Aorta (tissue), 5 donors: ENCODE data around the gene RASSF6. TPM values are rescaled to one million over a fixed set of nuclear protein-coding genes. Genes with fewer than 3 reads are reported as not detected.

Experiments used
- ATAC-seq: fragments of 200-7000 bp; cut with Tn5 transposase; one replicate; pipeline ENCODE4 v1.9.1; 2022; ENCODE audit warnings: moderate library complexity; ENCODE audit not compliant: low FRiP score
- DNase-seq, 2 donors: peaks; one replicate each; pipeline ENCODE4 v3.0.0-alpha.2; 2020
- H3K27ac ChIP-seq, 2 donors: one replicate each; pipeline ENCODE4 v1.5.1; 2013; ENCODE audit warnings: low read length in 2 of 2, mild to moderate bottlenecking in 2 of 2, moderate library complexity in 2 of 2, control low read depth in 1 of 2, inconsistent platforms in 1 of 2, low read depth in 1 of 2
- H3K27me3 ChIP-seq, 2 donors: one replicate each; pipeline ENCODE4 v1.6.1; 2013; ENCODE audit warnings: control low read depth in 1 of 2, low read length in 1 of 2, mild to moderate bottlenecking in 1 of 2, moderate library complexity in 1 of 2; ENCODE audit not compliant: insufficient read depth in 2 of 2, control insufficient read depth in 1 of 2
- H3K36me3 ChIP-seq, 2 donors: one replicate each; pipeline ENCODE4 v1.6.1; 2013; ENCODE audit warnings: control low read depth in 1 of 2, low read length in 1 of 2, mild to moderate bottlenecking in 1 of 2; ENCODE audit not compliant: insufficient read depth in 2 of 2, control insufficient read depth in 1 of 2
- H3K4me1 ChIP-seq, 2 donors: one replicate each; pipeline ENCODE4 v1.6.1; 2013; ENCODE audit warnings: low read length in 2 of 2, control low read depth in 1 of 2, mild to moderate bottlenecking in 1 of 2, moderate library complexity in 1 of 2; ENCODE audit not compliant: insufficient read depth in 2 of 2, control insufficient read depth in 1 of 2
- H3K4me3 ChIP-seq, 2 donors: one replicate each; pipeline ENCODE4 v1.5.1; 2013; ENCODE audit warnings: low read length in 2 of 2, control low read depth in 1 of 2, mild to moderate bottlenecking in 1 of 2
- H3K9me3 ChIP-seq: one replicate; pipeline ENCODE4 v1.6.1; 2013; ENCODE audit warnings: mild to moderate bottlenecking, low read length; ENCODE audit not compliant: control insufficient read depth
- WGBS, 2 donors: extraction: QIAGEN DNeasy Blood & Tissue Kit; methylation state at CpG; one replicate each; pipeline ENCODE4 v1.1.7; 2013; 5-methylcytosine and 5-hydroxymethylcytosine counted together
- intact Hi-C, 2 donors: fragments of 100-400 bp; cut with DNase I; formaldehyde crosslinking; loops; one replicate each; pipeline versions ENCODE4 v1.14.2 to v1.15.0; 2022
- polyA plus RNA-seq, 2 donors: library from polyadenylated mRNA; stranded (reverse); fragments of 200-250 nt; gene quantifications; one replicate each; pipeline ENCODE4 v1.2.3, GENCODE V29; 2013
- total RNA-seq, 2 donors: library from RNA; stranded (reverse); fragmentation: NEBNext Ultra II Directional; extraction: Animal tissue kit (Norgen Biotek cat#: 25700); gene quantifications; one replicate each; pipeline ENCODE4 v1.2.1, GENCODE V29; 2021
- donor health status: healthy with polysubstance abuse.
- donor health status: Bipolar disorder and iron deficiency.
- donor health status: DM: no; HTN: no; CAD: no.
- donor health status: DM: no; HTN: no; CAD: no.
- donor health status: DM: yes; HTN: yes; CAD: no.

The RASSF6 gene
- total and polyA plus RNA-seq, 4 donors, result 3.0 TPM; not detected in 3

DNA sequence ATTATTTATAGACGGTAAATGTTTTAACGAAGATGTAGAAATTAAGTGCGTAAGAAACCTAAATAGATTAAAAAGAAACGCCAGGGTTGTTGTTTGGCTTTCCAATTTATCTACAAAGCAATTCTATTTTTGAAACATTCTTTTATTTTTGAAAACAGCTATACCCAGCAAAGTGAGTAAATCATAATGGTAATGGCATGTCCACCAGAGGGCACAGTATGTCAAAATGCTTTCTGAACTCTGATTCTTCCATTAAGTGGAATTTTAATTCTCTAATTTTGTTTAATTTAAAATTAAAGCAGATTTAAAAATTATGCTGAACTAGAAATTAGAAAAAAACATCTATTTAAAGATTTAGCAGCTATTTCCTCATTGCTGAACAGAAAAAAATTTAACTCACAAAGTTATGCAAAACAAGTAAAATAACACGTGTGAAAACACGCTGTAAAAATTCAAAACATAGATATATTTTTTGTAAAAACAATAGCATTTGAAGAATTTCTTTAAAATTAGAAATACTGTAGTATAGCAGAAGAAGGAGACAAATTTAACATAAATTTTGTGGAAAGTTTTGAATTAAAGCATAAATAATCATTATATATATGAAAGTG, 26.5 kb downstream of the RASSF6 start:
- intact Hi-C loops, result loop anchor here in 1 of 2 donors (10.0 kb wide), 1 partner anchor 61 kb away; no protein-coding TSS in a partner anchor
- no peak overlapping the region for H3K4me3 ChIP-seq
- H3K27ac ChIP-seq, result no peak overlapping the region
- no peaks in the 10 kb centered on the region for H3K9me3 ChIP-seq
- ATAC-seq (no peak), DNase-seq (no peak)
- 57% methylated on average over 6 of the region's 6 CpGs for WGBS, 2 donors
- no peaks in the 10 kb centered on the region for H3K27me3 ChIP-seq
- no peaks in the 10 kb centered on the region for H3K36me3 ChIP-seq
- H3K4me1 ChIP-seq, result no peaks in the 10 kb centered on the region

DNA sequence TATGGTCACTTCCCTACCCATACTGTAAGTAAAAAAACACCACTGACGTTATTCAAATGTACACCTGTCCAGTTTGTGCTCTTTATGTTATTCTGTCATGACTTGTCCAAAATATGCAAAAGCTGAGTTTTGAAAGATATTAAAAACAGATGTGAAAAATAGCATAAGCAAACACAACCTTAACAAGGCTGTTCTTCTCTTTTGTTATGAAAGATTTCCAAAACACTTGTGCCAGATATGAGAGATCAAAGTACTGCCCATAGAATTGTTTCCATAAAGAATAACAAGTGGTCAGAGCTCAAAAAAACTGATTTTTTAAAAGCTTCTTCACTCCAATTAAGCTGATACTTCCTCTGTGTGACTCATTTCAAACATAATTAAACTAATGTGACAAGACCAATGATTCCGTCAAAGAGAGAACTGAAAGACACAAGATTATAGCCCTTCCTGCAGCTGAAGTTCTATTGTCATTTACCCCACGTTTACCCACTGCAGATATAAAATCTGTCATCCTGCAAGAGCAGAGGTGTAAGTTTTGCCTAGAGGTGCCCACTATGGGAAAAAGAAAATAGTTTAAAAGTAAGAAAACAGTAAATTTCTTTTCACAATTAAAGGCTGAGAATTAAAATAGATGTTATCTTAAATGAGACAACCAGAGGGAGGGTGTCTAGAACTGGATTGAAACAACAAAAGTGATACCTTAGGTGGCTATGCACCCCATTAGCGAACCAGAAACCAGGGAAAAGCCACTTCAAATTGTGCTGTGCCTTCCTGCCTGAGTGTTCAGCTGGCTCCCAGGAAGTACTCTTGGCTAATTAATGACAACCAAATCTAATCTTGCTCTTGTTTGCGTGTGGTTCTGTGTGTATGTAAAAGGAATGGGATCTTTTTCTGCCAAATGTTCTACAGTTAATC, 30.1 kb downstream of the RASSF6 start:
- Histone ChIP-seq H3K27ac (no peak overlapping the region), H3K4me3 (no peak overlapping the region), H3K4me1 (no peaks in the 10 kb centered on the region), H3K27me3 (no peaks in the 10 kb centered on the region), H3K36me3 (no peaks in the 10 kb centered on the region), H3K9me3 (no peaks in the 10 kb centered on the region)
- 56 to 62% methylated on average over 5 of the region's 5 CpGs for WGBS, 2 donors
- intact Hi-C loops, result loop anchor here in 1 of 2 donors (10.0 kb wide), 1 partner anchor 65 kb away; no protein-coding TSS in a partner anchor
- DNase-seq (no peak), ATAC-seq (no peak)

DNA sequence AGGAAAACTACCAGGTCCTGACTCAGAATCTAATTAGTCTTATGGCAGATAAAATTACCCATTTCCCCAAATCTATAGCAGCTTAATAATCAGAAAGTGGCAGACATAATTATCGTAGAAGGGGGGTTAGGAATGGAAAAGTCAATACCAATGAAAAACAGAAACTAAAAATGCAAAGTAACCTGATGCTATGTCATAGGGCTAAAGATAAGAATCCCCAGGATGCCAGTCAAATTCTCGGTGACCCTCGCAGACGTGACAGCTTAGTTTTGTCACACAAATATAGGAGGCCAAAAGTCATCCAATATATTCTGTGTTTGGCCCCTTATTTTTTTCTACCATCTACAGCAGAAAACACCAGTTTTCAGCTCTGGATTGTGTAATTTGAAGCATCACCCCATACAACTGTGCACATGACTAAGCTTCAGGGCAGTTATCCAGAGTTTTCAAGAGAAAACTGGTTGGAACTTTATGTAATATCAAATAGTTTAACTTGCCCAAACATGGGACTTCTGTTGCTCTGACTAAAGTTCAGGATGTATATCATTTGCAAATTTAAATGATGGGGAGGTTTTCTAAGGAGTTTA, 30.9 kb downstream of the RASSF6 start:
- Histone ChIP-seq H3K36me3 (no peaks in the 10 kb centered on the region), H3K27me3 (no peaks in the 10 kb centered on the region), H3K27ac (no peak overlapping the region), H3K4me1 (no peaks in the 10 kb centered on the region), H3K9me3 (no peaks in the 10 kb centered on the region), H3K4me3 (no peak overlapping the region)
- ATAC-seq, result no peak
- WGBS, 2 donors, result 73 to 80% methylated on average over 4 of the region's 4 CpGs
- no peak for DNase-seq
- intact Hi-C loops, result no loop called here

DNA sequence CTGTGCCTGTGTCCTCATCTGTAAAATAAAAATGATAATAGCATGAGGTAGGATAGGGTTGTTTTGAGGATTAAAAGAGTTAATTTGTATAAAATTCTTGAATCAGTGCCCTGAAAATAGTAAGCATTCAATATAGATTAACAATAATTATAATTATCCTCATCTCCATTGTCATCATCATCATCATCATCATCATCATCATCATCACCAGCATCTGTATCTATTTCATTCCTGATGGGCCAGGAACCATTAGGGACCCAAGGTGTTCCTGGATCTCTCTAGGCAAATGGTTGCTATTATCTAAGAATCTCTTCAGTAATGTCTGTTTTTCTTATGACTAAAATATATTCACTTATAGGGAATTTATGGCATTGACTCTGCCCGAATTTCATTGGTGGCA, 31.6 kb downstream of the RASSF6 start:
- H3K27me3 ChIP-seq, result no peaks in the 10 kb centered on the region
- no peak overlapping the region for H3K4me3 ChIP-seq
- H3K9me3 ChIP-seq, result no peaks in the 10 kb centered on the region
- H3K36me3 ChIP-seq, result no peaks in the 10 kb centered on the region
- no peaks in the 10 kb centered on the region for H3K4me1 ChIP-seq
- intact Hi-C loops, result no loop called here
- 80 to 81% methylated on average over 1 of the region's 1 CpG for WGBS, 2 donors
- ATAC-seq, result no peak
- H3K27ac ChIP-seq, result no peak overlapping the region
- no peak for DNase-seq

DNA sequence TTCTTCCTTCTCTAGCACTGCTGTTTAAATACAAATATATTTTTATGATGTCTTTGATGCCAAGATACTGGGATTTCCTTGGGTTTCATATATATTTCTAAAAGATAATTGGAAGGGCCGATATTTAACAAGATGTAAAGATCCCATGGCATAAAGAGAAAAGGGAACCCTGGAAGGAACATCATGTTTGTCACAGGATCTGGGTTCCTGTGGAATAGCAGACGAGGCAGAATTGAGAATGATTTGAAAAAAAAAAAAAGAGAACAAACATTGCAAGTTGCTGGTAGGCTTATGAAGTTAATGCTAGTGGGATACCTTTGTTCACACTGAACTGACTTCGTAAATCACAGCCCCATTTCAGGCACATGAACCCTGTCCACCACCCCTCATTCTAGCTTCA, 33.6 kb downstream of the RASSF6 start:
- no peak for ATAC-seq
- H3K36me3 ChIP-seq, result no peaks in the 10 kb centered on the region
- H3K4me1 ChIP-seq, result no peaks in the 10 kb centered on the region
- H3K9me3 ChIP-seq, result no peaks in the 10 kb centered on the region
- H3K27ac ChIP-seq, result no peak overlapping the region
- no peak overlapping the region for H3K4me3 ChIP-seq
- DNase-seq, result no peak
- H3K27me3 ChIP-seq, result no peaks in the 10 kb centered on the region
- intact Hi-C loops, result no loop called here
- WGBS, 2 donors, result 78 to 92% methylated on average over 3 of the region's 3 CpGs

DNA sequence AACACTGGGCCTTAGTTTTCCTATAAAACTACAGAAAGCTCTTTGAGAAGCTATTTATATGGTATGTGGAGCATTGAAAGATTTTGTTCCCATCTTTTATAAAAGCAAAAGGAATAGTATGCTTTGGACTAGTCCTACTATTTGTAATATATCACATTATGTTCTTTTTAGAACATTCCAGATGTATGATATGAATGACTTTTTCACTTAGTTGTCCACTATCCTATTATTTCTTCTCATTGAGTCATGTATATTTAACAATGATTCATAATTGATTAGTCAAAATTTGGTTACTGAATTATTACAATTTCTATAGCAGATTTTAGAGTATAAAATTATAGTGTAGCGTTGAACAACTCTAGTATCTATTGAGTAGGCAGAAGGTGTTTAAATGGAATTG, 34.2 kb downstream of the RASSF6 start:
- no peak for ATAC-seq
- H3K36me3 ChIP-seq, result no peaks in the 10 kb centered on the region
- no peak overlapping the region for H3K4me3 ChIP-seq
- no peak overlapping the region for H3K27ac ChIP-seq
- DNase-seq, result no peak
- no peaks in the 10 kb centered on the region for H3K9me3 ChIP-seq
- H3K4me1 ChIP-seq, result no peaks in the 10 kb centered on the region
- H3K27me3 ChIP-seq, result no peaks in the 10 kb centered on the region
- intact Hi-C loops, result no loop called here
- WGBS, 2 donors, result 97 to 100% methylated on average over 1 of the region's 1 CpG

DNA sequence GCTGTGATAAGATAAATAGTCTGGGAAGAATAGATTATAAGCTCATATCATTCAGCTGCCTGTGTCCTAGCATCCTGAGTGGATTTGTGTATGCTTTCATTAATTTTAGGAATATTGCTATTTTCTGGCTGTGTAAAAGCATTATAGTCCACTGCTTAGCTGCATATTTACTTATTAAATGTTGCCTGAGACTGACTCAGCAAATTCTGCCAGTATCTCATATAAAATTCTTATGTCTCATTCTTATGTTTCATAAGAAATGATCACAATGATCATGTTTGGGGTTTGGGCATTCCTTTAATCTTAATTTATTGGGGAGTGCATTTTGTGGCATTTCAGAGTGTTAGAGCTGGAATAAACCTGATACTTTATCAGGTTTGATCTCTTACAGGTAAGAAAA, 34.9 kb downstream of the RASSF6 start:
- Histone ChIP-seq H3K4me3 (no peak overlapping the region), H3K27ac (no peak overlapping the region), H3K27me3 (no peaks in the 10 kb centered on the region), H3K9me3 (no peaks in the 10 kb centered on the region), H3K36me3 (no peaks in the 10 kb centered on the region), H3K4me1 (no peaks in the 10 kb centered on the region)
- DNase-seq (no peak), ATAC-seq (no peak)
- intact Hi-C loops, result no loop called here

DNA sequence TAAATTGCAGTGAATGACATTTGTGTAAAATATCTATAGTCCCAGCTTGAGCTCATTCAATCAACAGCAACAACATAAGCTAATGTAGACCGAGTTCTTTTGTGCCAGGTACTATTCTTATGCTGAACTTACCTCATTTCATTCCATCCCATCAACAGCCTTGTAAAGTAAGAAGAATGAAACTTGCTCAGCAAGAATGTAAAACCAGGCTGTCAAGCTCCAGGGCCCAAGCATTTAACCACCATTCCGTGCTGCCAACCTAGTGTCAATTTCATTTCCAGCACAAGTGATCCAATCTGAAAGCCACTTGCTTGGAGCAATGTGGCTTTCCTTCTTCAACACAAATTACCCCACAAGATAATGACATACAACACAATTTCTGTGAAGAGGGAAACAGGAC, 36.6 kb downstream of the RASSF6 start:
- no peaks in the 10 kb centered on the region for H3K36me3 ChIP-seq
- ATAC-seq (no peak), DNase-seq (no peak)
- no peak overlapping the region for H3K27ac ChIP-seq
- no peaks in the 10 kb centered on the region for H3K4me1 ChIP-seq
- intact Hi-C loops, result no loop called here
- H3K27me3 ChIP-seq, result no peaks in the 10 kb centered on the region
- H3K4me3 ChIP-seq, result no peak overlapping the region
- no peaks in the 10 kb centered on the region for H3K9me3 ChIP-seq
- 21 to 44% methylated on average over 2 of the region's 2 CpGs for WGBS, 2 donors

DNA sequence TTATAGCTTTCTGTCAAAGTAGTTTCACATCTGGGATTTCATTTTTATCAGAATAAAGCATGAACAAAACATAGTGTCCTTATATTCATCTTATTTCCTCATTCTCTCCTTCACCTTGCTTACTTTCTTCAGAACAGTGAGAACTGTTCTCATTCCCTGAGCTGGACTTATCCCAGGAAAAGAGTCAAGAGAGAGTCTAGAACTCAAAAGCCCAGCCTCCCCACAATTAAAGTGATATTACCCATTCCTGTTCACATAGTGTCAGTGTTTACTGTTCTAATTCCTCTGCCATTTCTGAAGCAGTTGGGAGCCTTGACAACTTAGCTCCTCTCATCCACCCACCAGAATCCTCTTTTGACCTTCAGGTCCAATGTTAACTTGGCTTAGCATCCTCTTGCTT, 42.9 kb downstream of the RASSF6 start:
- no peak overlapping the region for H3K4me3 ChIP-seq
- no peaks in the 10 kb centered on the region for H3K27me3 ChIP-seq
- no peaks in the 10 kb centered on the region for H3K9me3 ChIP-seq
- ATAC-seq (no peak), DNase-seq (no peak)
- no peaks in the 10 kb centered on the region for H3K4me1 ChIP-seq
- intact Hi-C loops, result no loop called here
- no peaks in the 10 kb centered on the region for H3K36me3 ChIP-seq
- no peak overlapping the region for H3K27ac ChIP-seq
